Sigmoid colon (tissue), 4 donors: ENCODE results near the gene LRRFIP1.

Experiments used
- CTCF ChIP-seq, 4 experiments: fragments of 450-650 bp in 3 of 4; fragments of 200-600 bp in 1 of 4; IDR thresholded peaks; one replicate each; pipeline ENCODE4 v1.5.1; 2016 to 2019; ENCODE audit warnings: antibody characterized with exemption in 4 of 4, mild to moderate bottlenecking in 3 of 4, moderate library complexity in 2 of 4
- EP300 ChIP-seq, 4 donors: sonication (generic); formaldehyde crosslinking; IDR thresholded peaks; one replicate each; pipeline ENCODE4 v1.6.1; 2017; ENCODE audit warnings: antibody characterized with exemption in 4 of 4
- POLR2A ChIP-seq, 2 donors: fragments of 450-650 bp; IDR thresholded peaks; one replicate each; pipeline ENCODE4 v1.6.1; 2016; ENCODE audit warnings: antibody characterized with exemption in 2 of 2, mild to moderate bottlenecking in 2 of 2, moderate library complexity in 2 of 2
- POLR2AphosphoS5 ChIP-seq, 4 donors: sonication (generic); formaldehyde crosslinking; IDR thresholded peaks; one replicate each; pipeline ENCODE4 v1.6.1; 2017; ENCODE audit warnings: antibody characterized with exemption in 4 of 4

DNA sequence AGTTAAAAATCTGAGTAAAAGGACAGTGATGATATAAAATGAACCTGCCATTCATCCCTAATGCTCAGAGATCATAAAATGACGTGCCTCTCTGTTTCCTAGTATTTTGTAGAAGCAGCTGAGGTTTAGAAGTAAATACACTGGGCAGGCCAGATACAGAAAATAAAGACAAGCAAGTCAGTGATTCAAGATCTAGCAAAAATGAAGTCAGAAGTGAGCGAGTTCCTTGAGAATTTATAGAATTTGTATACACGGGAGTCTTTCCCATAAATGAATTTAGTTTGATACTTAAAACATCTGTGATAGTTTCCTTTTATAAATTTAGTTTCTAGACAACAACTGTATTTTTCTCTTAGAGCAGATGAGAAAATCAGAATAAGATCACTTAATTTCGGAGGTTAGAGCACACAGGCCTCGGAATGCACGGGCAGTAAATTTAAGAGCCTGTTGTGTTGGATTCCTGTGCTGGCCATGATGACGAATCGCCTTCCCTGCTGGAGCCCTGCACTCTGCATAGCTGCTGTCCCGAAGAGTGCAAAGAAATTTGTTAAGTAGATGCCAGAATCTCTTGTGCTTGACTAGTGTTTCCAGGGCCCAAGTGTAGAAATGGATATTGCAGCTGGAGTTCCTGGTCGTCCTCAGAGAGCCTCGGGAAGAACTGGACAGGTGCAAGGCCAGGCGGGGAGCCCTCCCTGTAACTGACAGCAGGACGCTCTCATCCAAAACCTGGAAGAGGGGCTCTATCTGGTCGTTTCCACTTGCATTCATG, 87.5 kb downstream of the LRRFIP1 start:
- no peak for TF ChIP-seq CTCF (IDR thresholded peaks at IDR 0.05)
- TF ChIP-seq POLR2AphosphoS5 (IDR thresholded peaks at IDR 0.05), result peak in 3 of 4 donors; percentile 15 to 51 (median 51)
- TF ChIP-seq POLR2A (IDR thresholded peaks at IDR 0.05), result no peak
- no peak for TF ChIP-seq EP300 (IDR thresholded peaks at IDR 0.05)
